Measurements from ENCODE around the gene MED26. TPM values are rescaled to one million over a fixed set of nuclear protein-coding genes. Genes with fewer than 3 reads are reported as not detected.

The MED26 gene
- total RNA-seq, 3 donors from 2014 or later = 10.8 to 12.0 (median 11.2) TPM

GRCh38 chr19:16645140-16645539 lies 17.1 kb upstream of the MED26 start:
- no peaks in the 10 kb centered on the region for H3K9me3 ChIP-seq
- DNase-seq = no peak
- ATAC-seq = no peak
- H3K36me3 ChIP-seq (ENCODE audit: low read depth) = no peaks in the 10 kb centered on the region
- H3K4me1 ChIP-seq (ENCODE audit: low read depth) = no peaks in the 10 kb centered on the region
- intact Hi-C loops (cut with DNase I, micrococcal nuclease) = no loop called here
- TF ChIP-seq CTCF (IDR thresholded peaks at IDR 0.05) = no peak
- H3K4me3 ChIP-seq = no peak overlapping the region

- DNase-seq (no peak), ATAC-seq (no peak)
- Histone ChIP-seq H3K9me3 (no peaks in the 10 kb centered on the region), H3K4me3 (no peak overlapping the region), H3K36me3 (ENCODE audit: low read depth) (no peaks in the 10 kb centered on the region), H3K4me1 (ENCODE audit: low read depth) (no peaks in the 10 kb centered on the region)
- no peak for TF ChIP-seq CTCF (IDR thresholded peaks at IDR 0.05)
- intact Hi-C loops (cut with DNase I, micrococcal nuclease) = no loop called here
Measured at GRCh38 chr19:16641695-16642094, 13.7 kb upstream of the MED26 start.

- DNase-seq (no peak), ATAC-seq (no peak)
- no peaks in the 10 kb centered on the region for H3K36me3 ChIP-seq (ENCODE audit: low read depth)
- no peaks in the 10 kb centered on the region for H3K9me3 ChIP-seq
- no peak overlapping the region for H3K4me3 ChIP-seq
- no peak for TF ChIP-seq CTCF (IDR thresholded peaks at IDR 0.05)
- intact Hi-C loops (cut with DNase I, micrococcal nuclease) = no loop called here
- H3K4me1 ChIP-seq (ENCODE audit: low read depth) = no peaks in the 10 kb centered on the region
Measured at GRCh38 chr19:16640951-16641350, 12.9 kb upstream of the MED26 start.

- H3K36me3 ChIP-seq (ENCODE audit: low read depth) = no peaks in the 10 kb centered on the region
- no peaks in the 10 kb centered on the region for H3K9me3 ChIP-seq
- intact Hi-C loops (cut with DNase I, micrococcal nuclease) = no loop called here
- no peak overlapping the region for H3K4me3 ChIP-seq
- DNase-seq (no peak), ATAC-seq (no peak)
- H3K4me1 ChIP-seq (ENCODE audit: low read depth) = no peaks in the 10 kb centered on the region
- TF ChIP-seq CTCF (IDR thresholded peaks at IDR 0.05) = no peak
Measured at GRCh38 chr19:16638666-16639065, 10.7 kb upstream of the MED26 start.

- Histone ChIP-seq H3K4me1 (ENCODE audit: low read depth) (no peaks in the 10 kb centered on the region), H3K9me3 (no peaks in the 10 kb centered on the region), H3K36me3 (ENCODE audit: low read depth) (no peaks in the 10 kb centered on the region), H3K4me3 (no peak overlapping the region)
- intact Hi-C loops (cut with DNase I, micrococcal nuclease) = no loop called here
- ATAC-seq (peak; percentile 10), DNase-seq (no peak)
- TF ChIP-seq CTCF (IDR thresholded peaks at IDR 0.05) = no peak
Measured at GRCh38 chr19:16637535-16637934, 9.5 kb upstream of the MED26 start.

GRCh38 chr19:16631465-16631864 lies 3.5 kb upstream of the MED26 start:
- no peaks in the 10 kb centered on the region for H3K9me3 ChIP-seq
- ATAC-seq (no peak), DNase-seq (no peak)
- no peak overlapping the region for H3K4me3 ChIP-seq
- peaks cover 14% of the 10 kb centered on the region for H3K4me1 ChIP-seq (ENCODE audit: low read depth)
- intact Hi-C loops (cut with DNase I, micrococcal nuclease) = no loop called here
- no peak for TF ChIP-seq CTCF (IDR thresholded peaks at IDR 0.05)
- H3K36me3 ChIP-seq (ENCODE audit: low read depth) = no peaks in the 10 kb centered on the region
